Choroid plexus epithelial cell (primary cell): ENCODE results near the gene ZNF423.

Experiments used
- DNase-seq: peaks from one replicate; pipeline ENCODE4 v3.0.0-alpha.2; 2010; ENCODE audit warnings: low read depth
- H3K4me3 ChIP-seq: 2 replicates; pipeline ENCODE4 v1.5.1; 2011; ENCODE audit warnings: low read depth, mild to moderate bottlenecking, control low read depth, low read length, moderate library complexity
- CTCF ChIP-seq: conservative IDR thresholded peaks from 2 replicates; pipeline ENCODE4 v1.5.1; 2011; ENCODE audit warnings: low read depth, mild to moderate bottlenecking, control low read depth, inconsistent platforms, low read length, moderate library complexity

The ZNF423 gene

GRCh38 chr16:49811644-49812334 is 44.1 kb downstream of the ZNF423 start:
- no peak overlapping the region for H3K4me3 ChIP-seq
- DNase-seq: peak; percentile 34
- TF ChIP-seq CTCF: no peak

GRCh38 chr16:49810831-49811230 is 45.1 kb downstream of the ZNF423 start:
- no peak overlapping the region for H3K4me3 ChIP-seq
- no peak for TF ChIP-seq CTCF
- DNase-seq: no peak

- DNase-seq: no peak
- no peak overlapping the region for H3K4me3 ChIP-seq
- no peak for TF ChIP-seq CTCF
These were observed 46.4 kb downstream of the ZNF423 start for GRCh38 chr16:49809561-49809960.

DNA sequence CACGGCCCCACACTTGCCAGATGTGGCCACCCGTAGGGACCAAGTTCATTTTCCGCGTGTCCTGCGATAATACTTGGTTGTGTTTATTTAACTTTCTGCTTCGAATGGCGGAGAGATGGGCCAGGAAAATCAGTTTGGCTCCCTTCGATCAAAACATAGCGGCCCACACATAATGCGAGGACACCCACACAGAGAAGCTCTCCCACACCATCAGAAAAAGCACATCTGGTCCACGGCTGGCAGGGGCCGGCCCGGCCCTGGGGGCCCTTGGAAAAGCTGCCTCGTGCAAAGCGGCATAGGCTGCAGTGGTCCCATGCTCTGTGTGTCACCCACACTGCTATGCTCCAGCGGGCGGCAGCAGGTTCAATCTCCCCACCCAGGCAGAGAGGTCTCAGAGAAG is 46.9 kb downstream of the ZNF423 start:
- no peak overlapping the region for H3K4me3 ChIP-seq
- no peak for TF ChIP-seq CTCF
- peak; percentile 17 for DNase-seq

DNA sequence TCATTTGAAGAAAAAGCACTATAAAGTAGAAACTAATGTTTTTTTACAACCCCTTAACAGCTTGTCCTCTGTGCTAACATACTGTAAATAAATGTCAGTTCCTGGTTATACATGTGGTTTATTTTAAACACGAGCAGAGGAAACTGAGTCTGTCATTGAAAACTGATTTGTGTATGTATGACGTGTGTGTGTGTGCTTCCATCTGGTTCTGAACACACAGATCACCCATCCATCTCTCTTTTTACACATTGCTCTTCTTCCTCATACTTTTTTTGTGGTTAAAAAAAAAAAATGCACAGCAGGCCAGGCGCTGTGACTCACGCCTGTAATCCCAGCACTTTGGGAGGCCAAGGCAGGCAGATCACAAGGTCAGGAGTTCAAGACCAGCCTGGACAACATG is 49.5 kb downstream of the ZNF423 start:
- DNase-seq: peak; percentile 67
- TF ChIP-seq CTCF: no peak
- no peak overlapping the region for H3K4me3 ChIP-seq

DNA sequence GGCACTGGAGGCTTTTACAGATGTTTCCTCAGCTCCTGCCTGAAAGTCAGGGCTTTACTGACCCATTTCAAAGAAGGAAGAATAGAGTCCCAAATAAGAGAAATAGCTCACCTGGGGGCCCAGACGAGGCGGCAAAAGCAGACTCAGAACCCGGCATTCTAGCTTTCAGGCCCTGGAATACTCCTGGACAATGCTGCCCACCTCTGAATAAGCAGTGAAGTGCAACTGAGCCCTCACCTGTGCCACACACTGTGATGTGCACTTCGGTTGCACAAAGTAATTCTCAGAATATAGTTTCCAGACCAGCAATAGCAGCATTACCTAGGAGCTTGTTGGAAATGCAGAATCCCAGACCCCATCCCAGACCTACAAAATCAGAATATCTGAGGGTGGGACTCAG is 54.6 kb downstream of the ZNF423 start:
- TF ChIP-seq CTCF: no peak
- H3K4me3 ChIP-seq: no peak overlapping the region
- no peak for DNase-seq

DNA sequence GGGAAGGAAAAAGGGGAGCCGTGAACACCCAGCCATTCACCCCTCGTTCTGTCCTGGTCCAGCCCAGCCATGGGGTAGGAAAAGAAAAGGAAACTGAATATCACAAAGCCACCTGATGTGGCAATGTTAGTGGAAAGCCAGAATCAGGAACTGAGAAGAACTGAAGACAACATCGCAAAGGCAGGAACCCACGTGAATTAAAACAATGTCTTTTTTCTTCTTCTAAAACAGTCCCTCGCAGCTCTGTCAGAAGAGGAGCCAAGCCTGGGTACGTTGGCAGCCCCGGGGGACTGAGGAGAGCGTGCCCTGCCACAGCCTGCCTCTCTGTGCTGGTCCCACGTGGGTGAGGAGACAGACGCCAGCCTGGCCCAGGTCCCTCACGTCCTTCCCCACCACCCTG is 55.0 kb downstream of the ZNF423 start:
- no peak overlapping the region for H3K4me3 ChIP-seq
- no peak for DNase-seq
- TF ChIP-seq CTCF: no peak
